IPS-NIHi7 (cell line): ENCODE measurements around the gene FGF18.
"Not testable (repeated sequence)": the region's sequence is repeated elsewhere in the genome, so short reads cannot be mapped to it uniquely, and the experiment has no call there.

Experiments used
- DNase-seq: peaks from one replicate; pipeline ENCODE4 v3.0.0; 2012; ENCODE audit warnings: mixed read lengths; ENCODE audit errors: extremely low spot score

FGF18 gene

DNA sequence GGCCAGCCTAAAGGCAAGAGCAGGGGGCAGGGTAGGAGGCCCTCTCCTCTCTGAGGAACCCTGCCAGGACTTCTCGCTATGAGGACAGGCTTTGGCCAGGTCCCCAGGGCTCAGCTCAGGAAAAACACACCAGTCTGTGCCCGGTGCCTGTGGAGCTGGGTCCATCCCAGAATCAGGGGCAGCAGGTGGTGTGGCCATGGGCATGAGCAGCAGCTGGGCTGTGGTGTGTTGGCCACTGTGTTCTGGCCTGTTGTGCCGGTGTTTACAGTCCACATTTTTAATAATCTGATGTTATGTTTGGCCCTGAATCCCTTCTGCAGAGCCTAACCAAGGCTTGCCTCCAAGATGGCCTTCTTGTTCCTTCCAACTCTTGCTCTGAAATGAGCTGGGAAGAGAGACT lies 77.0 kb downstream of the FGF18 start:
- DNase-seq = no peak

DNA sequence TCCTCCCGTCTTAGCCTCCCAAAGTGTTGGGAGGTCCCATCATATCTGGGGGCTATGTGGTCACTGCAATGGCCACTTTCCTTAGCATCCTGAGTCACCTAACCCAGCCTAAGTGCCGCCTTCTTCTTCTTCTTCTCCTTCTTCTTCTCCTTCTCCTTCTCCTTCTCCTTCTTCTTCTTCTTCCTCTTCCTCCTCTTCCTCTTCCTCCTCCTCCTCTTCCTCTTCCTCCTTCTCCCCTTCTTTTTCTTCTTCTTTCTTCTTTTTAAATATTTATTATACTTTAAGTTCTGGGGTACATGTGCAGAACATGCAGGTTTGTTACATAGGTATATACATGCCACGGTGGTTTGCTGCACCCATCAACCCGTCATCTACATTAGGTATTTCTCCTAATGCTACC lies 78.0 kb downstream of the FGF18 start:
- not testable (repeated sequence) for DNase-seq

DNA sequence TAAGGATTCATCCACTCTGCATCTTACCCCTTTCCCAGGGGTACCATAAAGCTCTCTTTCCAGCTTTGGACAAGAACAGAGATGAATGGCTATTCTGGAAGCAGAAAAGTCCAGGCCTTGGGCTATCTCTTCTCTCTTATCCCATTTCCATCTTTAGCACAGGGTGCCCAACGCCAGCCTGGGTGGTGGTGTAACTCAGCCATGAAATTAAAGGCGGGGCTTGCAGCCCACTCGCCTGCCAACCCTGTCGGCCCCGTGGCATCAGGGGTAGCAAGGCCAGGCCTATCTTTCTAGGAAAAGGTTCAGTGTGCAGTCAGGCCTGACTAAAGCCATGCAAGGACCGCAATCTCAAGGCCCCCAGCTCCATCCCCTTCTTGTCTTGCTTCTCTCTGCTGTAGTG lies 78.7 kb downstream of the FGF18 start:
- DNase-seq = no peak

DNA sequence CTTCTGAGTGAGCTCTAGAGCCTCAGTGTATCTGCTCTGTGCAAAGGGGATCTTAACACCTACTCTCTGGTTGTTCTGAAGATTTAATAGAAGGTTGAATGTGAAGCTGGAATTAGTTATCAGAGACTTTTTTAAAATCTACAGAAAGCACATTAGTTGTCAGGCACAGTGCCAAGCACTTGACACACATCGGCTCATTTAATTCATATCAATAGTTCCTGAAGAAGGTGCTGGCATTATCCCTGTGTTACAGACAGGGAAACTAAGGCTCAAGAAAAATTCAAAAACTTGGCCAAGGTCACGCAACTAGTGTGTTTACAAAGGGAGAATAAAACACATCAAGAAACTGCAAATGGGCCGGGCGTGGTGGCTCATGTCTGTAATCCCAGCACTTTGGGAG lies 80.2 kb downstream of the FGF18 start:
- no peak for DNase-seq

DNA sequence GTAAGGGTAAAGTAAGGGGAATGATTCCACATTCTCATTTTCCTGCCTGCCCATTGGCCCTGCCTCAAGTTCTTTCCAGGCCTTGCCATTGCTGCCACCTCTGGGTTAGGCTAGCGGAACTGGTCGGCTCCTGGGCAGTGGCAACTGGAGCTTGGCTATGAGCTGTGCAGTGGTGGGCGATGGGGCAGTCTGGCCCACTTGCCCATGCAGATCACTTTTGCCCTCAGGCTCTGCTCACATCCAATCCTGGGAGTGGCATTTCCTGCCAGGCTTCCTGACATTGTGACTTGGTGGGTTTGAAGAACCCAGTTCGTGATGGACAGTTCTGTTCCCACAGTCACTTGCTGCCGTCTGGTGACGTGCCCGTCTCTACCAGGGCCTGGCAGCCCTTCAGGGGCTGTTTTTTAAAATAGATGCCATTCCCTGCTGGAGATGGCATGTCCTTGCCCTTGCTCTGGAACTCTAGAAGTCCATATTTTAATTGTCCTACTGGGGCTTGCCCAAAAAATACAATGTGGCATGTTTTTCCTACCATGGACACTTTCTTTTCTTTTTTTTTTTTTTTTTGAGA lies 86.1 kb downstream of the FGF18 start:
- DNase-seq = no peak

DNA sequence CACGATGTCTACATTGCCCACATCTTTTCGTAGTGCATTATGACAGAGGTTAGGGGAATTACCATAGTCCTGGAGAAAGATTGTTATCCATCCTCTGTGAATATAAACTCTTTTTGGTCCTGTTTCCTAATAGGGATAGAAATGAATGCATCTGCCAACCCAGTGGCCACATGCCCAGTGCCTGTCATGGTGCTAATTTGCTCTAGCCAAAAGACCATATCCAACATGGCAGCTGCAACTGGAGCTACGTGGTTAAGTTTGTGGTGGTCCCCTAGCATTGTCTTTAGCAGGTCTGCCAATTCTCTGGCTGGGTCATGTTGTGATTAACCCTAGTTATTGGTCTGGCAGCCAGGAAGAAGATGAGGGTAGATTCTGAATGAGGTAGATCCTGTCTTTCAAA lies 87.5 kb downstream of the FGF18 start:
- no peak for DNase-seq
